ENCODE results near the gene CPED1.

The CPED1 gene

DNA sequence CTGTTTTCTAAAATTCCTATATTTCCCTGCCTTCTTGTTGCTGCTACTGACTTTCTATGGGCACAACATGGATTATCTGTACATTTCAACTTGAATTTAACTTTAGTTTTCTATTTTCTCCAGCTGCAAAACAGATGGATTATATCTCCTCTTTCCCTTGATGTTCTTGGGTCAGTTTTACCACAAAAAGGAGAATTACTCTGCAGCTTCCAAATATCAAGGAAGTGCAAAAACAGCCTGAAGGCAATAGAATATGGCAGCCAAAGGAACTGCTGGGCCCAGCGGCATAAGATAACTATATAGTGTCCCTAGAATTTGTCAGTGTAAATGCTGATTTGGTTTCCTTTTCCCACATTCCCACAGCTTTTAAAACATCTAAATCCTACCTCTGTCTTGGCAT is 29.1 kb downstream of the CPED1 start:
- H3K4me3 ChIP-seq (ENCODE audit: low read depth, low read length): no peak overlapping the region
- no peak for DNase-seq (ENCODE audit: low read depth)
- TF ChIP-seq, protein P1, sequence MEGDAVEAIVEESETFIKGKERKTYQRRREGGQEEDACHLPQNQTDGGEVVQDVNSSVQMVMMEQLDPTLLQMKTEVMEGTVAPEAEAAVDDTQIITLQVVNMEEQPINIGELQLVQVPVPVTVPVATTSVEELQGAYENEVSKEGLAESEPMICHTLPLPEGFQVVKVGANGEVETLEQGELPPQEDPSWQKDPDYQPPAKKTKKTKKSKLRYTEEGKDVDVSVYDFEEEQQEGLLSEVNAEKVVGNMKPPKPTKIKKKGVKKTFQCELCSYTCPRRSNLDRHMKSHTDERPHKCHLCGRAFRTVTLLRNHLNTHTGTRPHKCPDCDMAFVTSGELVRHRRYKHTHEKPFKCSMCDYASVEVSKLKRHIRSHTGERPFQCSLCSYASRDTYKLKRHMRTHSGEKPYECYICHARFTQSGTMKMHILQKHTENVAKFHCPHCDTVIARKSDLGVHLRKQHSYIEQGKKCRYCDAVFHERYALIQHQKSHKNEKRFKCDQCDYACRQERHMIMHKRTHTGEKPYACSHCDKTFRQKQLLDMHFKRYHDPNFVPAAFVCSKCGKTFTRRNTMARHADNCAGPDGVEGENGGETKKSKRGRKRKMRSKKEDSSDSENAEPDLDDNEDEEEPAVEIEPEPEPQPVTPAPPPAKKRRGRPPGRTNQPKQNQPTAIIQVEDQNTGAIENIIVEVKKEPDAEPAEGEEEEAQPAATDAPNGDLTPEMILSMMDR (IDR thresholded peaks at IDR 0.05; ENCODE audit: insufficient read depth, low read depth, low read length, missing control alignments): no peak

DNA sequence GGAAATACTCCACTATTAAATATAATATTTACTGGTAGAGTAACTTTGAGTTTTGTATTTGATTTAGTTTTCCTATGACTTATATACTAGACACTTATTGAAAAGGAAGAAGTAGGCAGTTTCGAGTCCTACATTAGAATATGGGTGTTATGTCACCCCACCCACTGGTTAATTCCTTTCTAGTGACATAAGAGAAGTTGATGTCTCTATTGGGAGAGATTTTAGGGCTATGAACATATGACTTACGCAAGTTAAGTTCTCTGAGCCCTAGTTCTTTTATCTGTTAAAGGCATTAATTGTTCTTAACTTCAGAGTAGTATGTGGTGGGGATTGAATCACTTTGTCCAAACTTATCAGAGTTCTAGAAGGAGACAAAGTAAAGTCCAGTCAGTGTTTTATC is 30.5 kb downstream of the CPED1 start:
- TF ChIP-seq, protein P1 (IDR thresholded peaks at IDR 0.05; ENCODE audit: insufficient read depth, low read depth, low read length, missing control alignments): no peak
- no peak for DNase-seq (ENCODE audit: low read depth)
- H3K4me3 ChIP-seq (ENCODE audit: low read depth, low read length): no peak overlapping the region

DNA sequence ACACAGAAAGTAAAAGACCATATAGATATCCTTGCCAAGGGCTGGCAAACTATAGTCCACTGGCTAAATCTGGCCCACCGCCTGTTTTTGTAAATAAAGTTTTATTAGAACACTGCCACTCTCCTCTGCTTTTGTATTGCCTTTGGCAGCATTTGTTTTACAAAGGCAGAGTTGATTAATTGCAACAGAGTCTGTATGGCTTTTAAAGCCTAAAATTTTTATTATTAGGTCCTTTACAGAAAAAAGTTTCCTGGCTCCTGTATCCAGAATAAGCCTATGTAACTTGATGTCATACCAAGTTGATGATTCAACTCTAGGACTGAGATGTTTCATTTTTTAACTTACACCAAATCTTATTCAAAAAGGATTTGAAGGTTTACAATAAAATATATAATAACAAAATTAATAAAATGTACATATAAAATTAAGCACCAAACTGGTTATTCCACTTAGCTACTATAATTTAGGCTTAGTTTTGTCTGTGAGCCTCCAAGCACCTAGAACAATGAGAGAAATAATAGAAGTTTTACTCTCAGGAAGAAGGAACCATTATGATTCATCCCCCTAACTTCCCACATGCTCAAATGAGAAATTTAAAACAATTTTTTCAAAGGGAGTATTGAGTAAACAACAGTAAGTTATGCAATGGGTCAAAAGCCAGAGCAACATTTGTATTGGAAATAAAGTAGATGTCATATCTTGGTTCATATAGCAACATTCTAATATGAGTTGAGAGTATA is 31.9 kb downstream of the CPED1 start:
- H3K4me3 ChIP-seq (ENCODE audit: low read depth, low read length): no peak overlapping the region
- no peak for DNase-seq (ENCODE audit: low read depth)
- TF ChIP-seq, protein P1 (IDR thresholded peaks at IDR 0.05; ENCODE audit: insufficient read depth, low read depth, low read length, missing control alignments): no peak

DNA sequence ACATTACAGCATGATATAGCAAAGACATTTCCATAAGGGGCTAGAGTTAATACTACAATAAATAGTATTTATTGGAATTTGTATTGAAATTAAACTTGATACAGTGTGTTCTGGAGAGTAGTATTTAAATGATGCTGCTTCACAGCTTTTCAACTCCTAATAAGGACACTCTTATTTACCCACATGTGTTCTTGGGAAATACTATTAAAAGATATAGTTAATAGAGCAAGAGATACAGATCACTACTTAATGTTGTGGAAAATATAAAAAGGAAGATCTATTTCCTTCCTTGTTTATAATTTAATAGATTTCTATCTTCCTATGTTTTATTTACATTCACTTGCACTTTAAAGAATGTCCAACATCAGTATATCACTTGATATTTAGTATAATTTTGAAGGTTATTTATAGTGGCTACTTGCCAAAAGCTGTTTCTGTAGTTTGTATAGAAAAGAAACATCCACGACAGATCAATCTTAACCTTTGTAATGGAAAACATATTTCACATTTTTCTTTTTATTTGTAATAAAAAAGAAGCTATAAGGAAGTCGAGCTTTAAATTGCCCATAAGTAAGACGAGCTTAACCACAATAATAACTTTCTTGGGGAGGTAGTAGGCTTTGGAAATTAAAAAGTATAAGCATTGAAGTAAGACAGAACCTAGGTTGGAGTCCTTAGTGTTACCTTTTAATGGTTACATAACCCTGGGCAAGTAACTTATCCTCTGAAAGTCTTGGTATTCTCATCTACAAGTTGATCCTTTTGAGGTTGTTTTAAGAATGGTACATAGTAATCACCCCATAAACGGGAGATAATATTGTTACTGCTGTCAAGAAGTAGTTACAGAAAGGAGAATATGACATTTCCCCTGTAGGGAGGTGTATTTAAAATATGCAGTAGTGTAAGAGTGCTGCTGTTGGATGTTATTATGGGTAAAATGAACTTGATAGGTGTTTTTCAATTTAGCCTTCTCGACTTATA is 32.8 kb downstream of the CPED1 start:
- TF ChIP-seq, protein P1 (IDR thresholded peaks at IDR 0.05; ENCODE audit: insufficient read depth, low read depth, low read length, missing control alignments): no peak
- no peak for DNase-seq (ENCODE audit: low read depth)
- no peak overlapping the region for H3K4me3 ChIP-seq (ENCODE audit: low read depth, low read length)

DNA sequence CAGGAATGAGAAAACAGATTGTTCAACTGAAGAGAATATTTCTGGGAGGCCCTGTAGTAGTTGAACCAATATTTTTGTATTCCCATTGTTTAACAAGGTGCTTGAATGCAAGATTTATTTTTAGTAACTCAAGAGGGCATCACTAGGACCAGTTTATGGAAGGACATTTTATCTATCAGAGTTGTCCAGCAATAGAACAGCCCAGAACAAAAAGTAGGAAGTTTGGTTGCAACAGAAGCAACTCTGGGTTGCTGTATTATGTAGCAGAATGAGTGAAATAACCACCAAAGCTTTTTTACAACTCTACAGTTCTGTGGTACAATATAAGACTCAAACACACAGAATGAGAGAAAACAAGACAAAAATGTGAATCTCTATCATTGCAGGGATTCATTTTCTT is 34.7 kb downstream of the CPED1 start:
- no peak overlapping the region for H3K4me3 ChIP-seq (ENCODE audit: low read depth, low read length)
- DNase-seq (ENCODE audit: low read depth): no peak
- TF ChIP-seq, protein P1 (IDR thresholded peaks at IDR 0.05; ENCODE audit: insufficient read depth, low read depth, low read length, missing control alignments): no peak

DNA sequence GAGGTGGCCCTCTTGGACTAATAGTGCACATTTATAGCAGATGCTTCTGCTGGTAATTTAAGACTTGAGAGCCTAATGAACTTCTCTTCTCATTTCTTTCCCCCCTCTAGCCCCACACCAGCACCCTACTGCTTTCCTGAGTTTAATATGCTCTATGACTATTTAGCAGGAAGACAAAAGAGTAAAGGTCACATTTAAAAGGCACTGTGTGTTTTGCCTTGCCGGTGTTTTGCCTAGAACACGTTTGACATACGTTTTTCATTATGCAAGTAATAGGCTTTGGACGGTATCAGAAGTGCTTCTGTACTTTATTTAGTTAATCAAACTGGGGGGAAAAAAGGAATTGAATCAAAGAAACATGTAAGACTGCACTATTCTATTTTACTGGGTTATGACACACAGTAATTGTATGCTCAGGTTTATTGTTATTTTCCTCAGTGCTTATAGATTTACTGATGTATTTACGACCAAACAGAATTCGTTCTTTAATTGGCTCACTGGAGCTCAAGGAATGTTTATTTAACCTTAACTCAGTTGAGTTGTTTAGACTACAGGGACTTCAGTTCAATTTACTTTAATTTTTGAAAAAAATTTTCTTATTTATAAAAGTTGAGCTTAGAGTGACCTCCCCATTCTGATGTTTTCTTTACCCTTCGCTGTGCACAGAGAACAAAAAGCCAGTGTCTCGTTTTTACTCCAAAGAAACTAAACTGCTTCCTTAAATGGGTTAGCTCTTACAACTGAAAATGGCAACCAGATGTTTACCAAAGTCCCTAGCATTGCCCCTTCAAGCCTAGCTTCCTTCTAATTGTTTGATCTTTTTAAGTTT is 35.4 kb downstream of the CPED1 start:
- no peak for DNase-seq (ENCODE audit: low read depth)
- no peak overlapping the region for H3K4me3 ChIP-seq (ENCODE audit: low read depth, low read length)
- TF ChIP-seq, protein P1 (IDR thresholded peaks at IDR 0.05; ENCODE audit: insufficient read depth, low read depth, low read length, missing control alignments): no peak
